IMR-90 (cell line): ENCODE data around the gene USH1G. TPM values are rescaled to one million over a fixed set of nuclear protein-coding genes. Genes with fewer than 3 reads are reported as not detected.

Source experiments
- ATAC-seq: fragments of 200-7000 bp; cut with Tn5 transposase; 2 replicates; pipeline ENCODE4 v1.9.1; 2020; ENCODE audit warnings: low read depth, mild to moderate bottlenecking, moderate library complexity
- BruUV-seq: library from RNA; stranded (reverse); fragments of 400-500 nt; replicated peaks from 2 replicates; lab custom pipeline; 2021; lab: Mats Ljungman, UMichigan
- CTCF ChIA-PET: fragments of 300-600 bp; formaldehyde crosslinking; extraction: SDS; loops from one replicate; lab custom pipeline; 2021; ENCODE audit warnings: antibody characterized with exemption; lab: Yijun Ruan, JAX
- POLR2A ChIA-PET: fragments of 300-600 bp; sonication (Branson Sonifier 250); formaldehyde crosslinking; loops from one replicate; lab custom pipeline; 2022; ENCODE audit warnings: antibody characterized with exemption; ENCODE audit not compliant: unreplicated experiment; lab: Charles Lee
- DNase-seq: peaks from one replicate; pipeline ENCODE4 v3.0.0; 2013
- H2AFZ ChIP-seq: replicated peaks from 2 replicates; pipeline ENCODE3; 2013; ENCODE audit warnings: low read length, mild to moderate bottlenecking; ENCODE audit not compliant: poor library complexity
- H2AK5ac ChIP-seq: 2 replicates; pipeline ENCODE4 v1.6.1; 2013; ENCODE audit warnings: low read depth, low read length, inconsistent platforms
- H2AK9ac ChIP-seq: replicated peaks from 2 replicates; pipeline ENCODE3; 2013; ENCODE audit warnings: mild to moderate bottlenecking, low read depth, low read length, moderate library complexity; ENCODE audit not compliant: poor library complexity
- H2BK120ac ChIP-seq: 2 replicates; pipeline ENCODE4 v1.6.1; 2013; ENCODE audit warnings: low read depth, low read length, inconsistent platforms
- H2BK15ac ChIP-seq: 3 replicates; pipeline ENCODE4 v1.6.1; 2013; ENCODE audit warnings: low read depth, low read length, inconsistent platforms
- H2BK20ac ChIP-seq: 2 replicates; pipeline ENCODE4 v1.6.1; 2013; ENCODE audit warnings: low read depth, mild to moderate bottlenecking, inconsistent platforms, low read length, moderate library complexity
- H2BK5ac ChIP-seq: 2 replicates; pipeline ENCODE4 v1.6.1; 2013; ENCODE audit warnings: mild to moderate bottlenecking, low read depth, low read length, inconsistent platforms; ENCODE audit not compliant: poor library complexity, severe bottlenecking
- H3K14ac ChIP-seq: replicated peaks from 2 replicates; pipeline ENCODE4 v1.6.1; 2013; ENCODE audit warnings: low read depth, low read length, inconsistent platforms
- H3K18ac ChIP-seq: 2 replicates; pipeline ENCODE4 v1.6.1; 2013; ENCODE audit warnings: low read depth, low read length, control low read depth
- H3K23ac ChIP-seq: 2 replicates; pipeline ENCODE4 v1.6.1; 2013; ENCODE audit warnings: low read depth, low read length, inconsistent platforms
- H3K27ac ChIP-seq: 2 replicates; pipeline ENCODE4 v1.5.1; 2013; ENCODE audit warnings: mild to moderate bottlenecking, control low read depth, low read length; ENCODE audit not compliant: insufficient read depth
- H3K27me3 ChIP-seq: 2 replicates; pipeline ENCODE4 v1.6.1; 2013; ENCODE audit warnings: low read length; ENCODE audit not compliant: control insufficient read depth, insufficient read depth
- H3K36me3 ChIP-seq: 2 replicates; pipeline ENCODE4 v1.6.1; 2013; ENCODE audit warnings: low read length, mixed read lengths; ENCODE audit not compliant: control insufficient read depth, insufficient read depth
- H3K4ac ChIP-seq: 2 replicates; pipeline ENCODE4 v1.6.1; 2013; ENCODE audit warnings: low read depth, low read length, inconsistent platforms
- H3K4me1 ChIP-seq: 2 replicates; pipeline ENCODE4 v1.6.1; 2013; ENCODE audit warnings: low read length, mixed read lengths; ENCODE audit not compliant: control insufficient read depth, insufficient read depth
- H3K4me2 ChIP-seq: 2 replicates; pipeline ENCODE4 v1.6.1; 2013; ENCODE audit warnings: low read depth, mild to moderate bottlenecking, control low read depth, low read length, moderate library complexity
- H3K4me3 ChIP-seq: 2 replicates; pipeline ENCODE4 v1.5.1; 2013; ENCODE audit warnings: low read depth, mild to moderate bottlenecking, control low read depth, low read length, moderate library complexity; ENCODE audit not compliant: insufficient read depth
- H3K56ac ChIP-seq: 2 replicates; pipeline ENCODE4 v1.6.1; 2013; ENCODE audit warnings: low read length, inconsistent platforms; ENCODE audit not compliant: insufficient read depth; ENCODE audit errors: extremely low read depth
- H3K79me1 ChIP-seq, 2 experiments: 2 replicates each; pipeline ENCODE4 v1.6.1; 2013; ENCODE audit warnings: low read length in 2 of 2, inconsistent platforms in 1 of 2, low read depth in 1 of 2
- H3K9ac ChIP-seq: 2 replicates; pipeline ENCODE4 v1.6.1; 2013; ENCODE audit warnings: low read depth, low read length, control low read depth
- H3K9me1 ChIP-seq: 2 replicates; pipeline ENCODE4 v1.6.1; 2013; ENCODE audit warnings: low read length, inconsistent platforms; ENCODE audit not compliant: insufficient read depth
- H3K9me3 ChIP-seq: 2 replicates; pipeline ENCODE4 v1.6.1; 2013; ENCODE audit warnings: low read length; ENCODE audit not compliant: control insufficient read depth, insufficient read depth
- H4K20me1 ChIP-seq: 2 replicates; pipeline ENCODE4 v1.6.1; 2013; ENCODE audit warnings: low read length, inconsistent platforms; ENCODE audit not compliant: insufficient read depth
- H4K5ac ChIP-seq: 2 replicates; pipeline ENCODE4 v1.6.1; 2013; ENCODE audit warnings: mild to moderate bottlenecking, low read depth, low read length, control low read depth
- H4K8ac ChIP-seq, 2 experiments: 2 replicates each; pipeline ENCODE4 v1.6.1; 2013; ENCODE audit warnings: low read depth in 2 of 2, low read length in 2 of 2, control low read depth in 1 of 2, inconsistent platforms in 1 of 2
- H4K91ac ChIP-seq: 2 replicates; pipeline ENCODE4 v1.6.1; 2013; ENCODE audit warnings: low read depth, low read length, inconsistent platforms; ENCODE audit not compliant: insufficient read depth
- BHLHE40 ChIP-seq: fragments of 150-350 bp; IDR thresholded peaks from 2 replicates; pipeline ENCODE4 v1.6.1; 2016; ENCODE audit warnings: mild to moderate bottlenecking, low read depth, low read length
- CEBPB ChIP-seq: IDR thresholded peaks from 2 replicates; pipeline ENCODE4 v1.6.1; 2012; ENCODE audit warnings: low read depth, low read length, improper control_type of control experiment
- CHD1 ChIP-seq: IDR thresholded peaks from 2 replicates; pipeline ENCODE4 v1.6.1; 2012; ENCODE audit warnings: low read depth, low read length, improper control_type of control experiment
- MAFK ChIP-seq: IDR thresholded peaks from 2 replicates; pipeline ENCODE4 v1.6.1; 2012; ENCODE audit warnings: low read depth, low read length, improper control_type of control experiment
- MAZ ChIP-seq: IDR thresholded peaks from 2 replicates; pipeline ENCODE4 v1.6.1; 2012; ENCODE audit warnings: low read depth, mild to moderate bottlenecking, low read length, improper control_type of control experiment, moderate library complexity, borderline replicate concordance
- RAD21 ChIP-seq: IDR thresholded peaks from 2 replicates; pipeline ENCODE4 v1.6.1; 2012; ENCODE audit warnings: low read length, improper control_type of control experiment
- RCOR1 ChIP-seq: IDR thresholded peaks from 2 replicates; pipeline ENCODE4 v1.6.1; 2012; ENCODE audit warnings: mild to moderate bottlenecking, low read length, improper control_type of control experiment; ENCODE audit not compliant: insufficient replicate concordance
- SMC3 ChIP-seq: fragments of 150-350 bp; IDR thresholded peaks from 2 replicates; pipeline ENCODE4 v1.6.1; 2016; ENCODE audit warnings: low read depth, mild to moderate bottlenecking, antibody characterized with exemption, low read length, moderate library complexity
- whole genome bisulfite sequencing, 2 experiments: methylation state at CpG; one replicate each; pipeline versions ENCODE4 v1.1.5 to v1.1.7; 2013; ENCODE audit warnings: missing lambda C conversion rate in 2 of 2; ENCODE audit not compliant: insufficient read length in 1 of 2; ENCODE audit errors: extremely low coverage in 2 of 2; 5-methylcytosine and 5-hydroxymethylcytosine counted together
- dilution Hi-C: fragments of 300-500 bp; cut with HindIII; formaldehyde crosslinking; loops from one replicate; pipeline ENCODE4 v1.14.3; 2018; ENCODE audit warnings: low sequenced_read_pairs; ENCODE audit not compliant: unreplicated experiment
- in situ Hi-C: fragments of 300-500 bp; cut with MboI; formaldehyde crosslinking; loops from 3 replicates; pipeline ENCODE4 v1.14.3; 2019; ENCODE audit warnings: low sequenced_read_pairs, inconsistent platforms, mixed read lengths
- intact Hi-C: fragments of 100-400 bp; cut with micrococcal nuclease; formaldehyde crosslinking; loops from 2 replicates; pipeline ENCODE4 v1.10.0; 2022
- polyA plus RNA-seq, 3 experiments: library from polyadenylated mRNA; depleted of rRNA; stranded (reverse); fragments of >200 nt; gene quantifications; 2 replicates each; pipeline ENCODE4 v1.2.3, GENCODE V29; 2012; ENCODE audit warnings: low replicate concordance in 1 of 3
- total RNA-seq: library from RNA; depleted of rRNA; stranded (reverse); fragments of >200 nt; gene quantifications from 2 replicates; pipeline ENCODE4 v1.2.3, GENCODE V29; 2012

Gene USH1G
- total and polyA plus RNA-seq, 2 of the 4 experiments (the other 2 are of a cell fraction), result not detected

DNA sequence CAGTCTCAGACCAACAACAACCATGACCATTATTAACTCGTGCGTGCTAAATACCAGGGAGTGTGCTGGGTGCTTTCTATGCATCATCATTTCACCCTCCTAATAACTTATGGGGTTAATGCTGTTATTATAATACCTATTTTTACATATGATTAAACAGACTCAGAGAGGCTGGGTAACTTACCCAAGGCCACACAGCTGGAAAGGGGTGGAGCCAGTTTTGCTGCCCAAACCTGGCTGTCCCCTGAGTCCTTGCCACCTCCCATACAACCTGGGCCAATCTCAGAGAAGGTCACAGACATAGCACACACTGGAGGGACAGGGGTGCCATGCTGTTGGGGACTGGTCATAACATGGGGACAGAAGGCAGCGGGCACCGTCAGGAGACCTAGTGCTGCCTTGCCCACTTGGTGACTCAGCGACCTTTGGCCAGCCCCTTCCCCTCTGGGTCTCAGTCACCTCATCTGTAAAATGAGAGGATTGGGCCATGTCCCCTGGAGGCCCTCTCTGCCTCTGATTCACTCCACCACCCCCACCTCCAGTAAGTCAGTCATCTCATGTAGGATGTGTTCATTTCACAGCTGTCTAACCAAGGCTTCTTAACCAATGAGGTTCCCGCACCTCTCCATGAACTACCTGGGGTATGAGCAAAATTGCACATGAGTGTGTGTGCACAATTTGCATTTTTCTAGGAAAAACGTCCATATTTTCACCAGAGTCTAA is 18.2 kb downstream of the USH1G start:
- POLR2A ChIA-PET, result no interaction called here
- dilution Hi-C loops, result no loop called here

More for the DNA sequence above, 18.2 kb downstream of the USH1G start:
- Histone ChIP-seq H3K9ac (no peak overlapping the region), H3K18ac (no peak overlapping the region), H2BK120ac (no peak overlapping the region), H2AFZ (no peak overlapping the region), H4K8ac (no peak overlapping the region), H3K23ac (no peak overlapping the region), H2BK15ac (no peak overlapping the region), H4K20me1 (no peaks in the 10 kb centered on the region), H3K9me3 (no peaks in the 10 kb centered on the region), H2BK20ac (no peak overlapping the region), H3K36me3 (no peaks in the 10 kb centered on the region), H2AK9ac (no peak overlapping the region), H3K4me3 (no peak overlapping the region), H2BK5ac (no peak overlapping the region), H2AK5ac (no peak overlapping the region), H3K4me1 (no peaks in the 10 kb centered on the region), H3K27ac (no peak overlapping the region), H3K4ac (no peak overlapping the region), H4K5ac (no peak overlapping the region), H3K27me3 (peaks cover 31% of the 10 kb centered on the region), H3K79me1 (no peaks in the 10 kb centered on the region), H3K56ac (no peak overlapping the region), H3K9me1 (no peaks in the 10 kb centered on the region), H3K4me2 (no peak overlapping the region), H4K91ac (no peak overlapping the region), H3K14ac (no peak overlapping the region)
- DNase-seq (no peak), ATAC-seq (no peak)
- intact Hi-C loops (no loop called here), in situ Hi-C loops (no loop called here)
- BruUV-seq, result no TSS peak
- WGBS, 2 experiments, result no CpG with 5 or more reads among the region's 7 CpGs
- TF ChIP-seq CEBPB (no peak), CHD1 (no peak), RAD21 (no peak), BHLHE40 (no peak), MAFK (no peak), RCOR1 (no peak), MAZ (no peak), SMC3 (no peak)
- CTCF ChIA-PET, result no interaction called here
